K562 (cell line): ENCODE data around the gene CCT4. TPM values are rescaled to one million over a fixed set of nuclear protein-coding genes. Genes with fewer than 3 reads are reported as not detected.

Experiments used
- CTCF ChIP-seq, 3 experiments: IDR thresholded peaks in 2 of 3; conservative IDR thresholded peaks in 1 of 3; 2 replicates each; pipeline ENCODE4 v1.5.1; 2011 to 2012; ENCODE audit warnings: low read length in 3 of 3, mild to moderate bottlenecking in 3 of 3, control low read depth in 2 of 3, improper control_type of control experiment in 1 of 3, inconsistent platforms in 1 of 3, low read depth in 1 of 3, mixed read lengths in 1 of 3, moderate library complexity in 1 of 3; ENCODE audit not compliant: insufficient read depth in 2 of 3
- REST ChIP-seq, 2 experiments: fragments of 450-650 bp; formaldehyde crosslinking in 1 of 2; IDR thresholded peaks; 2 replicates each; pipeline versions ENCODE4 v1.4.0 to v1.6.1; 2014 to 2020; ENCODE audit warnings: mild to moderate bottlenecking in 2 of 2, borderline replicate concordance in 1 of 2, low read depth in 1 of 2
- polyA plus RNA-seq, 8 experiments: library from polyadenylated mRNA; depleted of rRNA in 4 of 8; stranded (reverse) in 5 of 8; unstranded in 3 of 8; fragments of >200 nt; fragmentation: Nextera tagmentation in 2 of 8; fragmentation: Illumina TruSeq in 1 of 8; extraction: Ambion mirVana in 2 of 8; extraction: Trizol in 1 of 8; gene quantifications; 2 replicates each; pipeline versions ENCODE4 v1.2.1 to v1.2.3, GENCODE V29; 2011 to 2014; ENCODE audit warnings: inconsistent platforms in 1 of 8, missing spikeins in 1 of 8
- total RNA-seq, 7 experiments: library from RNA; depleted of rRNA in 6 of 7; stranded (reverse); fragments of >200 nt in 6 of 7; fragmentation: Illumina TruSeq in 2 of 7; extraction: Trizol in 2 of 7; gene quantifications; 2 replicates each; pipeline versions ENCODE4 v1.2.1 to v1.2.3, GENCODE V29; 2011 to 2021; ENCODE audit warnings: low replicate concordance in 1 of 7

Gene CCT4
- total and polyA plus RNA-seq, 9 of the 15 experiments (the other 6 are each of a cell fraction or from before 2014, with no cell fraction given): 101 to 368 (median 303) TPM

- TF ChIP-seq REST (IDR thresholded peaks at IDR 0.05; ENCODE audit: borderline replicate concordance) (peak; percentile 42; the same call in 1 of the 2 replicates), REST (CRISPR knock-in tag; IDR thresholded peaks at IDR 0.05; ENCODE audit: low read depth) (no peak), CTCF (IDR thresholded peaks at IDR 0.05 in 2 of 3, conservative IDR thresholded peaks at IDR 0.05 in 1 of 3; ENCODE audit: insufficient read depth in 2 of 3, low read depth in 1 of 3, low read length in 3 of 3) (peak; percentile 56 to 73 (median 65))
- TF ChIP-seq, all 486 proteins: peak for 5
Measured at GRCh38 chr2:61898810-61899209, 10.4 kb upstream of the CCT4 start (continued).
